CD4-positive, alpha-beta T cell treated with Interleukin-4 for 1 hour (primary cell): ENCODE results near the gene IL17C.
"Not testable (repeated sequence)": the region's sequence is repeated elsewhere in the genome, so short reads cannot be mapped to it uniquely, and the experiment has no call there.

Experiments
- DNase-seq, 2 donors: peaks; one replicate each; pipeline ENCODE4 v3.0.0-alpha.2; 2020 to 2022

The IL17C gene, protein sequence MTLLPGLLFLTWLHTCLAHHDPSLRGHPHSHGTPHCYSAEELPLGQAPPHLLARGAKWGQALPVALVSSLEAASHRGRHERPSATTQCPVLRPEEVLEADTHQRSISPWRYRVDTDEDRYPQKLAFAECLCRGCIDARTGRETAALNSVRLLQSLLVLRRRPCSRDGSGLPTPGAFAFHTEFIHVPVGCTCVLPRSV

DNA sequence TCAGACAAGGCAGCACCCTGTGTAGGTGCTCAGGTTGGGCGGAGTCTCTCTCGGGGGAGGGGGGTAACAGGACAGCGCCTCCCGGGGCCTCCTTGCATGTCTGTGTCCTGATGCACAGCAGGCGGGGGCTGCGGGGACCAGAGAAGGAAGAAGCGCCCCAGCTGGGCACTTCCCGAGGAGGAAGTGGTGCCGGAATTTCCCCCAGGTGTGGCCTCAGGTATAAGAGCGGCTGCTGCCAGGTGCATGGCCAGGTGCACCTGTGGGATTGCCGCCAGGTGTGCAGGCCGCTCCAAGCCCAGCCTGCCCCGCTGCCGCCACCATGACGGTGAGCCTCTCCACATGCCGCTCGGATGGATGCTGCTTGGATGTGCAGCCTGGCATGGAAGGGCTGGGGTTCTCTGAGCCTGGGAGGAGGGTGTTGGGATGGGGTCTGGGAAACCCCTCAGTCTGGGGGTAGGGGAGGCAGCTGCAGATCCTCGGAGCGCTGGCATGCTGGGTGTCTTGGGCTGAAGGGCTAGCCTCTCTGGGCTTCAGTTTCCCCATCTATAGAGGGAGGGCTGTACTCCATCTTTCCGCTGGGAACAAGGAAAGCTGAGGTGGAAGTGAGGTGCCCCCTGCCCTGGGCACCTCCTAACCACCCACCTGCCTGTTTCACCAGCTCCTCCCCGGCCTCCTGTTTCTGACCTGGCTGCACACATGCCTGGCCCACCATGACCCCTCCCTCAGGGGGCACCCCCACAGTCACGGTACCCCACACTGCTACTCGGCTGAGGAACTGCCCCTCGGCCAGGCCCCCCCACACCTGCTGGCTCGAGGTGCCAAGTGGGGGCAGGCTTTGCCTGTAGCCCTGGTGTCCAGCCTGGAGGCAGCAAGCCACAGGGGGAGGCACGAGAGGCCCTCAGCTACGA, at the start of gene IL17C:
IL17C (plus strand) TSS at position 250 of the 908 bp plus-strand sequence; CDS start at position 320, 70 bp downstream.
- DNase-seq: peak; percentile 36 to 40

DNA sequence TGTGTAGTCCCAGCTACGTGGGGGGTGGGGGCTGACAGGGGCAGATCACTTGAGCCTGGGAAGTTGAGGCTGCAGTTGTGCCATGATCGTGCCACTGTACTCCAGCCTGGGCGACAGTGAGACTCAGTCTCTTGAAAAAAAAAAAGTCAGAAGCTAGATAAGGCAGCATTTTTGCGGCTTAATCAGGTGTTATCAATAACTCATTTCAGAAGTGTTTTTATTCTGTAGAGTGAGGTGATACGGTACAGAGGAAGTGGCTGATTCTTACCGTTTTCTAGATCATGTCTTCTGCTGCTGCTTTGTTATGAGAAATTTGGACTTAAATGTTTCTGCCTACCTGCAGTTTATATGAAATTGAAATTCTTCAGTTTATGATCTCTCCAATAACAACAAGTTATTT, 49.6 kb upstream of the IL17C start:
- DNase-seq: peak in 1 of 2 donors; percentile 19

DNA sequence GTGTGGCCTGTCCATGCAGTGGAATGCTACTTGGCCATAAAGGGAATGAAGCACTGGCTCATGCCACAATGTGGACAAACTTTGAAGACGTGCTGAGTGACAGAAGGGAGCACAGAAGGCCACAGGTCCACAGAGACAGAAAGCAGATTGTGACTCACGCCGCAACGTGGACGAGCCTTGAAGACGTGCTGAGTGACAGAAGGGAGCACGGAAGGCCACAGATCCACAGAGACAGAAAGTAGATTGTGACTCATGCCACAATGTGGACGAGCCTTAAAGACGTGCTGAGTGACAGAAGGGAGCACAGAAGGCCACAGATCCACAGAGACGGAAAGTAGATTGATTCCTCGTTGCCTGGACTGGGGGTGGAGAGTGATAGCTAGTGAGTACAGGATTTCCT, 48.9 kb upstream of the IL17C start:
- DNase-seq: peak in 1 of 2 donors; percentile 22

DNA sequence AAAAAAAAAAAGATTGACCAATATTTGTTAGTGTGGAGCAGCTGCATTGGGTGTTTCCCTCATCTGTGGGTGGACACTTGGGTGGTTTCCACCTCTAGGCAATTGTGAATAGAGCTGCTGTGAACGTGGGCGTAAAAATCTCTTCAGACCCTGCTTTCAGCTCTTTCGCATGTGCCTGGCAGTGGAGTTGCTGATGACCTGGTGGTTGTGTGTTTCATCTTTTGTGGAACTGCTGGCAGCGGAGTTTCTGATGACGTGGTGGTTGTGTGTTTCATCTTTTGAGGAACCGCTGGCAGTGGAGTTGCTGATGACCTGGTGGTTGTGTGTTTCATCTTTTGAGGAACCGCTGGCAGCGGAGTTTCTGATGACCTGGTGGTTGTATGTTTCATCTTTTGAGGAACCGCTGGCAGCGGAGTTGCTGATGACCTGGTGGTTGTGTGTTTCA, 46.8 kb upstream of the IL17C start:
- peak; percentile 19 to 64 for DNase-seq

DNA sequence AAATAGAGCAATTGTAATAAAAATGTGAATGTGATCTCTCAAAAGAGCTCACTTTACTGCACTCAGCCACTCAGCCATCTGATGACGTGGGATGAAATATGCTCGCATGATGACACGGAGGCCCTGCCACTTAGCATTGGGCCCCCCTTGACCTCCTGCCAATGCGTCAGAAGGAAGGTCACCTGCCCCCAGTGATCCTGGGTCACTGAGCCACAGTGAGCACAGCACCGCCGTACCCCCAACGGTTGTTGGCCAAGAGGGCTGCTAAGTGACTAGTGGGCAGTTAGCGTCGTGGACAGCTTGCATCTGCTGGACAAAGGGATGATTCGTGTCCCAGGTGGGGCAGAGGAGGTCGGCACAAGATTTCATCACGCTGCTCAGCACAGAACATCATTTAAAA, 45.3 kb upstream of the IL17C start:
- DNase-seq: no peak

DNA sequence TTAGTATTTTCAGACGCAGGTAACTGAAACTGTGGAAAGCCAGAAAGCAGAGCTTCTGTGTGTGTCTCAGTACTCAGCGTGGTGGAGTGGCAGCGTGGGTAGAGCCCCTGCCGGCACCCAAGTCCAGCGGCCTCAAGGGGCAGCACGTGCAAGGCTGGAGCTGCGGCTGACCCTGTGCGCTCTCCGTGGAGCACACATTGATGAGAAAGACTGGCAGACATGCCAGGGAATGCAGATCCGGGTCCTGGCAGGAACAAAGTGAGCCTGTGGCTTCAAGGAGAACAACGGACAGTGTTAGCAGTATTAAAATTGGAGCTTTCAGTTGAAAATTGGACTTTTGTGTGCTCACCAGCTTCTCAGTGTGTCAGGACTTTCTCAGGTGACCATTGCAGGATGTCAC, 44.9 kb upstream of the IL17C start:
- DNase-seq: no peak

DNA sequence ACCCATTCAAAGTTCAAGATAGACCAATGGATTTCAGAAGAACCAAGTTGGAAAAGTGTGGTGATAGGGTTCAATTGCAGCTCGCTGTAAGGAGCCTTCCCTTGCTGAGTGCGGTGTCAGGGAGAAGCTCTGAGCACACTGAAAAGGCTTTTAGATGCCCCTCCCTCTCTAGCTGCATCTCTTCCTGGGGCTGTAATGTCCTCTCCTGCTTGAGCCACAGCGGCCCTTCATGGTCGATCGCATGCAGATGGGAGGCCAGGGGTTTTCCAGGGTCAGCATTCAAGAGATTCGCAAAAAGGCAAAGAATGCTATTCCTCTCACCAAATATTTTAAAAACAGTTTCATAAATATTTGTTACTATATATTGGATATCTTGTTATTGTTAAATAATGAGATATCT, 44.5 kb upstream of the IL17C start:
- no peak for DNase-seq

DNA sequence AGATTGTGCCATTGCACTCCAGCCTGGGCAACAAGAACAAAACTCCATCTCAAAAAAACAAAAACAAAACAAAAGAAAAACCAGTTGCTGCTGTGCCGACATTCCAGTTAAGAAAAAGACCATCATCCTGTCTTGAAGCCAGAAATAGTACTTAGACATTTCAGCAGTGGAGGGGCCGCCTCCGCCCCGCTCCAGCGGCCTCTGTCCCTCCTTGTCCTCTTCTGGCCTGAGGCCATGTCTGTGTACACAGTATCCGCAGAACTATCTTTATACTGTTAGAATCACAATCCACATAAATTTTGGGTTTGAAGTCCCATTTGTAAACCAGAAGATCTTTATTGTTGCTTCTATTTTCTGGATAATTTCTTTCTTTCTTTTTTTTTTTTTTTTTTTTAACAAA, 43.3 kb upstream of the IL17C start:
- DNase-seq: no peak

DNA sequence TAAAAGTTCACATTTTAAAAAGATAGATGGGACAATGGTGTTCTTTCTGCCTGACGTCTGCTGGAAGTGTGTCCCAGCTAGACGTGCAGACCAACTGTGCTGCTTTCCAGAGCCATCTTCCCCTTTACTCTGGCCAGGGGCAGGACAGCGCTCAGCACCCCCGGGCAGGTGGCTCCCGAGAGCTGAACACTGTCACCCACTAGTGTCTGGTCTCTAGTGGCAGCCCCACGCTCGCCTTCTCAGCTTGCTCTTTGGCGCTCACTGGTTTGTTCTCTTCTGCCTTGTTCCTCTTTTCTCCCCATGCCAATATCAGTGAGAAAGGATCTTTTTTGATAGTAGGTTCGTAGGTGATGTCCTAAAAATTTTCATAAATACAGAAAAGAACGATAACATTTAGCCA, 42.5 kb upstream of the IL17C start:
- DNase-seq: no peak

DNA sequence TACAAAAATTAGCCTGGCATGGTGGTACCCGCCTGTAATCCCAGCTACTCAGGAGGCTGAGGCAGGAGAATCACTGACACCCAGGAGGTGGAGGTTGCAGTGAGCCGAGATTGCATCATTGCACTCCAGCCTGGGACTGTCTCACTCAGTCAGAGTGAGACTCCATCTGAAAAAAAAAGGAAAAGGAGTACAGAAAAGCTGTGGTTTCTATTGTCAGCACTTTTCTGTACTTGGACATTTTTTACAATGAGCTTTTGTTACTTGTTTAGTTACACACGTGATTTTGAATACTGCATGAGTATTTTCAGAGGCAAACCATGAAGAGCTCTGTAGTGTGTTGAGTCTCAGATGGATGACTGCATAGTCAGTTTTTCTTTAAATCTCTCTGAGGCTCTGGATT, 41.9 kb upstream of the IL17C start:
- no peak for DNase-seq

DNA sequence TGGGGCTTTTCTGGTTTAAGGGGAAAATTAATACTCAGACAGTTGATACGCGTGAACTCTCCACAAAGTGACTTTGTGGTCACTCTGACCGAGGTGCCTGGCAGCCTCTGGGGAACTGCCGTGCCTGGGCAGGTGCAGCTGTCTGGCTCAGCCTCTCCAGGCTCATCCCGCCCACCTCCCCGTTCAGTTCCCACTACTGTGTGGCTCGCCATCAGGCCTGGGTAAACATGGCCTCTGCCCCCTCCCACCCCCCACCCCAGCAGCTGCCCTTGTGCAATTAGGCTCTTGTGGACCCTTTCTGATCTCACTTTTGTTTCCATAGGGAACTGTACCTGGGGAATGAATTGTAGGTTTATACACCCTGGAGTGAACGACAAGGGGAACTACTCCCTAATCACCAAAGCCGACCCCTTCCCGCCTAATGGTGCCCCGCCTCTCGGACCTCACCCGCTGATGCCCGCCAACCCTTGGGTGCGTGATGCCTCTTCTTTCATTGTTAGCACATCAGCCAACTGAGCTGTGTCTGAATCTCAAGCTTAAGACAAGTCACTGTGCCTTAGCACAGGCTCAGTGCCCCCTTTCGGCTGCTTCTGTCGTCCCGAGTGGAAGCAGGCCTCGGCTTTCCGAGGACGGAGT, 40.4 kb upstream of the IL17C start:
- no peak for DNase-seq

DNA sequence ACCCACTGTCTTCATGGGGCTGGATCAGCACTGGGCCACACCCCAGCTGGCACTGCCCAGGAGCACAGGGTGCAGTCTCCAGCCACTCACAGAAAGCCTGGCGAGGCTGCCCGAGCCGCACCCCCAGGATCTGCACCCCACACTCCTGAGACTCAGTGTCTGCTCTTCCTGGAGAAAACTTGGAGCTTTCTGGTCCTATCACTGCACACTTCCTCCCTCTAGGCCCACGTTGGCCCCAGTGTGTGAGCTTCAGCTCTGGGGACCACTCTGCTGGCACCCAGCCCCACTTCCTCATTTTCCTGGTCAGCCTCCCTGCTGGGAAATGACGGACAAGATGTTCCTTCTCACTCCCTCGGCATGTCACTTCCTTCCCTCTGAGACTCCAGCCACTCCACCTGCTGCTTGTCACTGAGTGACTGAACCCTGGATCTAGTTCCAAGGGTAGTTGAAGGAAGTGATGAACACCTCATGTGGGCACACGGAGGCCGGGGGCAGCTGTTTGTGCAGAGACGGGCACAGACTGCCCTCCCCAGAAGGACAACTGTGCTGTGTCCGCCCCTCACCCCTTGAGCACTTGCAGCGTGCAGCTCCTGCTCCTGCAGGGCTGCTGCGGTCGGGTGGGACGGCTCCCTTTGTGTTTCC, 39.2 kb upstream of the IL17C start:
- peak in 1 of 2 donors; percentile 62 for DNase-seq

DNA sequence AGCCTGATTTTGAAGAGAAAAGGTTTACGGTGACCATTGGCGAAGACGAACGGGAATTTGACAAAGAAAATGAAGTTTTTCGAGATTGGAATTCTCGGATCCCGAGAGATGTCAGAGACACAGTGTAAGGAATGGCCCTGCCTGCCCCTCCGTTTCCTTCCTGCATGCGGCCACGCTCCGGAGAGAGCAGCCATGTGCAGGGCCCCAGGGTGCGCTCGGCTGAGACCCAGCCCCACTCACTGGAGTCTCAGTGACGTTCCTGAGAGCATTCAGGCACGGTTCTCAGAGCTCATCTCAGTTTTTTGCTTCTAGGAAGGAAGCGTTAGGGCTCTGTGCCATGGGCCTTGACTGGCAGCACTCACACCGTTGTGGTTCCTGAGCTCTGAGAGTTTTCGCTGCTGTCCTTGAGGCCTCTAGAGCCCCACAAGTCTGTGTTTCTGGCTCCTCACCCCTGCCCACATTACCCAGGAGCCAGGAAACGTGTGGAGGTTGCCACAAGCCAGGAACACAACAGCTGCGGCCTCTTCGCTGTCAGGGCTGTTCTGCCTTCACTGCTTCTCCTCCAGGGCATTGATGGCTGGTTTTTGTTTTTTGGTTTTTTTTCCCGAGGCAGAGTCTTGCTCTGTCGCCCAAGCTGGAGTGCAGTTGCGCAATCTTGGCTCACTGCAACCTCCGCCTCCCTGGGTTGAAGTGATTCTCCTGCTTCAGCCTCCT, 38.4 kb upstream of the IL17C start:
- DNase-seq: no peak

DNA sequence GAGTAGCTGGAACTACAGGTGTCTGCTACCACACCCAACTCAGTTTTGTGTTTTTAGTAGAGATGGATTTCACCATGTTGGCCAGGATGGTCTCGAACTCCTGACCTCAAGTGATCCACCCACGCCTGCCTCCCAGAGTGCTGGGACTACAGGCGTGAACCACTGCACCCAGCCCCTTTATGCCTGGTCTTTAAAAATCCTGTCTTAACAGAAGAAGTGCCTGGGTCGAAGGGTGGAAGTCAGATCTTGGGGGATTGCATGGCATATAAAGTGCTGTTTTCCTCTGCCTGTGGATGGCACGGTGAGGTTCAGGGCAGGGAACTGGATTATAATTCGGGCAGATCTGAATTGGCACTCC, 37.9 kb upstream of the IL17C start:
- DNase-seq: no peak

DNA sequence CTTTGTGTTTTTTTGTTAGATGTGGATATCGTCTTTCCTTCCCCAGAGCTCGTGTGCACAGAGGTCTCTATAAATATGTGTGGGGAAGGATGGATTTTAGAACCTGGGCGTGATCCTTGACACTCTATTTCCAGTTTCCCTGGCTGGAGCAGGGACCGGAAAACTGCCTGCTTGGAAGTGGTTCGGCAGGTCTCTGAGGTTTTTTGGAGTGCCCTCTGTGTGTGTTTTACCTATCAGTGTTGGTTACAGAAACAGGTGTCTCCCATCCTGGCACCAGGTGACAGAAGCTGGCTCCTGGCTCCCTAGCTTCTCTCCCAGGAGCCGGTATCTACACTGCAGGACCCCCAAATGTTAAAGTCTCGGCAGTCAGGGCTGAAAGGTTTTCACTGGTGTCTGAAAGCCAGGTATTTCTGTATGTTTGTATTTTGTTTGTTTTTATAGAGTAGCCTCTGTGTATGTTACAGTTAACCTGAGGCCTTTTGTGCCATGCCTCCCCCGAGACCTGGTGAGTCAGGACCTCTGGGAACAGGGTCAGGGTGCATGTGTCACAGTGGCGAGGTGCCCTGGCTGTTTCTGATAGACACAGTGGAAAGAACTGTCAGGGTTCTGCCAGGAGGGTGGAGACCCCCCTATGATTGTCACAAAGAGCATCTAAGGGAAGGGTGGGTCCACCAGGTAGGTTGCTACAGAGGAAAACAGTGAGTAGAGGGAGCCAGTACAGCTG, 36.9 kb upstream of the IL17C start:
- DNase-seq: no peak

DNA sequence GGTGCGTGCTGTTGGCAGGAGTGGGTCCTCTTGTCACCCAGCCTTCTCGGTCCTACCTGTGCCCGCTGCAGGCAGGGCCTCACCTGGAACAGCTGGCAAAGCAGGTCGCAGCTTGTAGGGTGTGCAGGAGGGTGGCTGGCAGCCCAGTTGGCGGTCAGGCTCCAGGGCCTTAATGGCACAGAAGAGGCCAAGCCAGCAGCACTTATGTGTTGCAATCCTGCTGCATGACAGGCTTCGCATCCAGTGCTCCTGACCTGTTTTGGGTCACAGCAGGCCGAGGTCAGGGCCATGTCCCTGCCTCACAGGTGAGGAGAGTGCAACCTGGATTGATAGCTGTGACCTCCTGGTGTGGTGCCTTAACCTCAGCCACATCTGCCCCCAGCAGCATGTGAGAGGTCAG, 36.3 kb upstream of the IL17C start:
- DNase-seq: no peak

DNA sequence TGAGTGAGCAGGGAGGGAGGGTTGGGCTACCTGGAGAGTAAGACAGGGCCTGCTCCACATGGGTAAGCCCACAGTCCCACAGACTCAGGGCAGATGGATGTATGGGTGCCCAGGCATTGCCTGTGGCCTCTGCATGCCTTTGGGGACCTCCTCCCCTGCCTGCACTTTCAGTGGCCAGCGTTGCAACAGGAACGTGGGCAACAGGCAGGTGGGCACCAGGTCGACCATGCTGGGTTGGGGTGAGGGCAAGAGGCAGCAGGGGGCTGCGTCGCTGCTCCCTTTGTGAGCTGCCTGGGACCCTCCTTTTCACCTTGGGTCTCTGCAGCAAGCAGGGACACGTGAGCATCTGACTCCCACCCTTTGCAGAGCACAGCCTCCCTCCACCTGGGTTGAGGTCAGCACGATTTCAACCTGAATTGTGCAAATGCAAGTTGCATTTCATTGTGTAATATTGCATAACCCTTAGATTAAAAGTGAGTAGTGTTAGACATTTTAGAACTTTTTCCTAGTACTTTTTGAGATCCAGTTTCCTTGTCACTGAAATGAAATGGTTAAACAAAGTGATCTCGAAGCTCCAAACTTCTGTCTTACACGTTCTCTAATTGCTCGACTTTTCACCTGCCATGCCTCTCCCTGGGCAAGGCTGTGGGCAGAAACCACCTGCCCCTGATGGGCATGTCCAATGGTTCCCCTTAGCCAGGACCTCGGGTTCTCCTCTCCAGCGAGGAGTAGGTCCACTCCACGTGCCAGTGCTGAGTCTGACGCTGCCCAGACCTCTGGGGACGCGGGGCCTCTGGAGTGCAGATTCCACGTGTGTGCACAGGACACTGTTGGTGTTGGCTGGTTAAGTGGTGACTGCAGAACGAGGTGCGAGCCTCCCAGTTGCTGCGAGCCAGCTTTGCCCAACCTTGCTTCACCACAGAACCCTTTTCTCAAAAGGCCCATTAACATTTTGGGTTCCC, 32.9 kb upstream of the IL17C start:
- DNase-seq: no peak

DNA sequence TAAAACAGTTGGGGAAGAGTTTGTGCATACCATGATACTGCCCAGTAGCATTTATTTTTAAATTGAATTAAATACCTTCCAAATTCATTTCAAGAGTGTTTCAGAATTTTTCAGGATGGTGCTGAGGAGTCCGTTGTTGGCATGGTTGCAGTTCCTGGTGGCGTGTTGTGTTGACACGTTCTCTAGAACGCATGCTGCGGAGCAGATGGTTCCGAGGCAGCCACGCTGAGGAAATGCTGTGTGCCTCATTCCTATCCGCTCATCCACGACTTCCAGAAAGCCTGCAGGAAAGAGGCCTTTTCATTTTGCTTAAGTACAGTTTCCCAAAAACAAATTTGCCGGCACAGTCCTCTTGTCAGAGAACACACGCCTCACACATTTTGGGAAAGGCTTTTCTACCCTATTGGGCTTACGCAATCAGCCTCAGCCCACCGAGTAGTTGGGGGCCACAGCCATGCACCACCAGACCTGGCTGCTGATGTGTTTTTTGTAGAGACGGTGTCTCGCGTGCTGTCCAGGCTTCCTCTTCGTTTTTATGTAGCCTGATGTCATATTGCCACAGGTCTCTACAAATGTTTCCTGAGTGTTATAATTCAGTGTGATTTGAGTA, 32.1 kb upstream of the IL17C start:
- no peak for DNase-seq

DNA sequence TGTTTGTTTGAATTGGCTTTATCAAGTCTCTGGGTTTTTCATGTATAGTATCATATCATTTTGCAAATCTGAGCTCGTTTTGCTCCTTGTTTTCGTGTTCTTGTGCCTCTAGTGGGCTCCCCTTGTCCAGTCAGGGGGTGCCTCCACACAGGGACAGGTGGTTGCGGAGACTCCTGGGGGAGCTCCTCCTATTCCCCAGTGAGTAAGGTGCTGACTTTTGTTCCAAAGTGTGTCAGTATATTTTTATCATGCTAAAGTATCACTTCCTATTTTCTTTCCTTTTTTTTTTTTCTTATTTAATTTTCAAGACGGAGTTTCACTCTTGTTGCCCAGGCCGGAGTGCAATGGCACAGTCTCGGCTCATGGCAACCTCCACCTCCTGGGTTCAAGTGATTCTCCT, 30.3 kb upstream of the IL17C start:
- DNase-seq: no peak

DNA sequence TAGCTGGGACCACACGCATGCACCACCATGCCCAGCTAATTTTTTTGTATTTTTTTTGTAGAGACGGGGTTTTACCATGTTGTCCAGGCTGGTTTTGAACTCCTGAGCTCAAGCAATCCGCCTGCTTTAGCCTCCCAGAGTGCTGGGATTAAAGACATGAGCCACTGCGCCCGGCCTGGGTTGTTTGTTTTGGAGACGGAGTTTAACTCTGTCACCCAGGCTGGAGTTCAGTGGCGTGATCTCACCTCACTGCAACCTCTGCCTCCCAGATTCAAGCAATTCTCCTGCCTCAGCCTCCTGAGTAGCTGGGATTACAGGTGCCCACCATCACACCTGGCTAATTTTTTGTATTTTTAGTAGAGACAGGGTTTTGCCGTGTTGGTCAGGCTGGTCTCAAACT, 28.9 kb upstream of the IL17C start:
- not testable (repeated sequence) for DNase-seq
